Left ventricle myocardium inferior (tissue), 1 donor: Measurements from ENCODE around the gene CAMTA2. TPM values are rescaled to one million over a fixed set of nuclear protein-coding genes. Genes with fewer than 3 reads are reported as not detected.

Experiments used
- DNase-seq: peaks from one replicate; pipeline ENCODE4 v3.0.0-alpha.2; 2020
- H3K27ac ChIP-seq: fragments of 200-600 bp; replicated peaks from 2 replicates; pipeline ENCODE4 v1.8.0; 2021
- H3K27me3 ChIP-seq: fragments of 200-600 bp; 2 replicates; pipeline ENCODE4 v1.8.0; 2021; ENCODE audit warnings: low read depth
- H3K36me3 ChIP-seq: fragments of 200-600 bp; 2 replicates; pipeline ENCODE4 v1.8.0; 2021
- H3K4me1 ChIP-seq: fragments of 200-600 bp; 2 replicates; pipeline ENCODE4 v1.8.0; 2021
- H3K4me3 ChIP-seq: fragments of 200-600 bp; 2 replicates; pipeline ENCODE4 v1.8.0; 2021; ENCODE audit warnings: mild to moderate bottlenecking, moderate library complexity
- H3K9me3 ChIP-seq: fragments of 200-600 bp; replicated peaks from 2 replicates; pipeline ENCODE4 v1.8.0; 2021
- CTCF ChIP-seq: fragments of 200-600 bp; IDR thresholded peaks from 2 replicates; pipeline ENCODE4 v1.8.0; 2021; ENCODE audit warnings: antibody characterized with exemption, mild to moderate bottlenecking, borderline replicate concordance
- intact Hi-C: fragments of 100-400 bp; cut with micrococcal nuclease; formaldehyde crosslinking; loops from one replicate; pipeline ENCODE4 v1.11.0; 2022
- total RNA-seq: library from RNA; stranded (reverse); fragmentation: NEBNext Ultra II Directional; extraction: Animal tissue kit (Norgen Biotek cat#: 25700); gene quantifications from one replicate; pipeline ENCODE4 v1.2.1, GENCODE V29; 2021
- donor health status: DM: no; HTN: yes; CAD: no; lungs with severe emphysema.

Gene CAMTA2
- total RNA-seq, 1 donor from 2014 or later, result 33.8 TPM

GRCh38 chr17:4945176-4945943 lies 42.1 kb downstream of the CAMTA2 start:
- Histone ChIP-seq H3K4me1 (peaks cover 92% of the 10 kb centered on the region), H3K36me3 (peaks cover 51% of the 10 kb centered on the region)
- intact Hi-C loops, result no loop called here

GRCh38 chr17:4944554-4945175 lies 42.8 kb downstream of the CAMTA2 start:
- intact Hi-C loops, result no loop called here
- Histone ChIP-seq H3K27ac (peak overlapping the region; percentile 100), H3K36me3 (peaks cover 51% of the 10 kb centered on the region), H3K27me3 (no peaks in the 10 kb centered on the region), H3K4me1 (peaks cover 89% of the 10 kb centered on the region), H3K9me3 (no peaks in the 10 kb centered on the region), H3K4me3 (peak overlapping the region; percentile 99)
- DNase-seq, result no peak
- no peak for TF ChIP-seq CTCF

More at GRCh38 chr17:4945176-4945943, 42.1 kb downstream of the CAMTA2 start:
- Histone ChIP-seq H3K4me3 (peak overlapping the region; percentile 99), H3K27me3 (no peaks in the 10 kb centered on the region), H3K9me3 (no peaks in the 10 kb centered on the region), H3K27ac (peak overlapping the region; percentile 100)
- TF ChIP-seq CTCF, result no peak
- peak; percentile 72 for DNase-seq

- H3K27me3 ChIP-seq, result no peaks in the 10 kb centered on the region
- TF ChIP-seq CTCF, result no peak
- intact Hi-C loops, result no loop called here
- no peaks in the 10 kb centered on the region for H3K9me3 ChIP-seq
- peak overlapping the region; percentile 100 for H3K27ac ChIP-seq
- no peak for DNase-seq
- peaks cover 89% of the 10 kb centered on the region for H3K4me1 ChIP-seq
- H3K4me3 ChIP-seq, result peak overlapping the region; percentile 99
- peaks cover 51% of the 10 kb centered on the region for H3K36me3 ChIP-seq
Observed at GRCh38 chr17:4944163-4944553, 43.3 kb downstream of the CAMTA2 start.

- H3K4me1 ChIP-seq, result peaks cover 94% of the 10 kb centered on the region
- H3K27me3 ChIP-seq, result no peaks in the 10 kb centered on the region
- no peak for DNase-seq
- peaks cover 60% of the 10 kb centered on the region for H3K36me3 ChIP-seq
- H3K4me3 ChIP-seq, result no peak overlapping the region
- no peaks in the 10 kb centered on the region for H3K9me3 ChIP-seq
- no peak overlapping the region for H3K27ac ChIP-seq
- intact Hi-C loops, result no loop called here
- TF ChIP-seq CTCF, result no peak
Observed at GRCh38 chr17:4942760-4943508, 44.5 kb downstream of the CAMTA2 start.

GRCh38 chr17:4941319-4941610 lies 46.2 kb downstream of the CAMTA2 start:
- TF ChIP-seq CTCF, result no peak
- Histone ChIP-seq H3K4me1 (peaks cover 84% of the 10 kb centered on the region), H3K27me3 (no peaks in the 10 kb centered on the region), H3K36me3 (peaks cover 71% of the 10 kb centered on the region), H3K4me3 (peak overlapping the region; percentile 84), H3K9me3 (no peaks in the 10 kb centered on the region), H3K27ac (peak overlapping the region; percentile 96)
- intact Hi-C loops, result no loop called here
- DNase-seq, result no peak
